ENCODE measurements around the gene BAZ1B. TPM values are rescaled to one million over a fixed set of nuclear protein-coding genes. Genes with fewer than 3 reads are reported as not detected.
A peak's percentile ranks its signal among the peaks of the same experiment; 100 is the strongest.
"Not testable (repeated sequence)": the region's sequence is repeated elsewhere in the genome, so short reads cannot be mapped to it uniquely, and the experiment has no call there.

Gene BAZ1B
- total RNA-seq, 2 donors from 2014 or later, result 79.0 to 132 TPM

DNA sequence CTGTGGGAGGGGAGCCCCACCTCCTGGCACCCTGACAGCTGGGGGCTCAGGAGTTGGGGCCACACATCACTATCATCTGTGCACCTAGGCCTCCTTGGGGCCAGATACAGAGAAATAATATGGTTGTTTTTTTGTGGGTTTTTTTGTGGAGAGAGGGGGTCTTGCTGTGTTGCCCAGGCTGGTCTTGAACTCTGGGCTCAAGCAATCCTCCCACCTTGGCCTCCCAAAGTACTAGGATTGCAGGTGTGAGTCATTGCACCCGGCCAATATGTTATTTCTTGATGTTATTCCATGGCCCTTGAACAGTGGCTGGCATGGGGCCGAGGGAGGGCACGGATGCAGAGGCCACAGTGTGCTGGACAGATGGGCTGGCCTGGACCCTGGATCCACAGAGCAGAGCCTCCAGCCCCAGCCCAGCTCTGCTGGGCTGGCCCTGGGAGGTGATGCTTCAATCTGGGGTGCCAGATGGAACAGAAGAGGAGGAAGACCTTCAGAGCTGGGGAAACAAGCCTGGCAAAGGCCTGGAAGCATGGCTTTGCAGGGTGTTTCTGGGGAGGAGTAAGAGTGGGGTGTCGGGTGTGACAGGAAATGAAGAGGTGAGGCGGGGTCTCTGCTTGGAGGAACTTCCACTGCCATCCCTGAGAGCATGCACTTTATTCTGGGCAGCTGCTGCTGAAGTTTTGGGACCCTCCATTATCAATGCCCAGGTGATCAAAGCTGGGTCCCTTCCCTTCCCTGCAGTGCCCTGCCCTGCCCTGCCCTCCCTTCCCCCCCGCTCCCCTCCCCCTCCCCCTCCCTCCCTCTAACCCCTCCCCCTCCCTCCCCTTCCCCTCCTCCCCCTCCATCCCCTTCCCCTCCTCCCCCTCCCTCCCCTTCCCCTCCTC is 92.2 kb downstream of the BAZ1B start:
- H3K27ac Mint-ChIP-seq, result no peak overlapping the region
- H3K4me1 Mint-ChIP-seq (ENCODE audit: low read depth in 2 of 2), result peaks cover 0 to 2% of the 10 kb centered on the region in 2 donors
- DNase-seq (ENCODE audit: low spot score) (no peak), ATAC-seq (no peak)
- peaks cover 0 to 2% of the 10 kb centered on the region in 2 donors for H3K27me3 Mint-ChIP-seq
- no peaks in the 10 kb centered on the region for H3K36me3 Mint-ChIP-seq
- no peak overlapping the region for H3K4me3 Mint-ChIP-seq
- no peaks in the 10 kb centered on the region for H3K9me3 Mint-ChIP-seq

DNA sequence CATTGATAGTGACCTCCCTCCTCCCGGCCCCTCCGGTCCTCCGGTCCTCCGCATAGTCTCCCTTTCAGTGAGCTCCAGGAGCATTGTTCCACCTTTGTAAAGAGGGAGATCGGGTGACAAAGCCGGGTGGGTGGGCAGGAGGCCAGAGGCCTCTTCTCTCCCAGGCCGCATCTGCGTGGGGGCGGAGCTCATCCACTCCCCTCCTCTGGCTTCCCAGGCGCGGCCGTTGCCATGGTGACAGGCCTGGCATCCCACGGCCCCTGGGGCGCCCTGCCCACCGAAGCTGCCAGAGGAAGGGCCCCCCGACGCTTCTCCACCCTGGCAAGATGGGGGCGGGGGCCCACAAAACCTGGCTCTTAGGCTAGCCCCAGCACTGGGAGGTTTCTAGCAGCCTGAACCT is 92.9 kb downstream of the BAZ1B start:
- ATAC-seq, result no peak
- Mint-ChIP-seq H3K9me3 (no peaks in the 10 kb centered on the region), H3K27ac (no peak overlapping the region)

DNA sequence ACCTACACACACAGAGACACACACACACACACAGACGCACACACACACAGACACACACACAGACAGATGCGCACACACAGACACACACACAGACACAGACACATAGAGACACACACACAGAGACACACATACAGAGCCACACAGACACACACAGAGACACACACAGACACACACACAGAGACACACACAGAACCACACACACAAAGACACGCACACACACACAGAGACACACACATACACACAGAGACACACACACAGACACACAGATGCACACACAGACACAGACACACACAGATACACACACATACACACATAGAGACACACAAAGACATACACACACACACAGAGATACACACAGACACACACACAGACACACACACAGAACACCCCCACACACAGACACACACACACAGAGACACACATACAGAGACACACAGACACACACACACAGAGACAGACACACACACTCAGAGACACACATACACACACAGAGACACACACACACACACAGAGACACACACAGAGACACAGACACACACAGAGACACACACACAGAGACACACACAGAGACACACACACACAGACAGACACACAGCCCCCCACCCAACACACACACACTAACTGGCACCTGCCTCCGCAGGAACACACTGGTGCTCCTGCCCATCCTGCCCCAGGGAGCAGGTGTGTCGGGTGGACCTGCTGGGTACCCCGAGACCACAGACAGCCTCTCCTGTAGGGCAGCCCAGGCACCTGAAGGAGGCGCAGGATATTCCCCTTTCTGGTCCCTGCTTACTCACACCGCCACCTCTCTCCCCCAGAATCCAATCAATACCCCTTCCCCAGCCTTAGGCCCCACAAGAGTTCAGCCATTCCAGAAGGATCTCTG is 93.9 kb downstream of the BAZ1B start:
- peak in 1 of 2 donors; percentile 17 for ATAC-seq

More for the DNA sequence above, 92.9 kb downstream of the BAZ1B start:
- no peaks in the 10 kb centered on the region for H3K27me3 Mint-ChIP-seq
- no peaks in the 10 kb centered on the region for H3K36me3 Mint-ChIP-seq
- no peak for DNase-seq (ENCODE audit: low spot score)
- no peak overlapping the region for H3K4me3 Mint-ChIP-seq
- H3K4me1 Mint-ChIP-seq (ENCODE audit: low read depth in 2 of 2), result no peaks in the 10 kb centered on the region

DNA sequence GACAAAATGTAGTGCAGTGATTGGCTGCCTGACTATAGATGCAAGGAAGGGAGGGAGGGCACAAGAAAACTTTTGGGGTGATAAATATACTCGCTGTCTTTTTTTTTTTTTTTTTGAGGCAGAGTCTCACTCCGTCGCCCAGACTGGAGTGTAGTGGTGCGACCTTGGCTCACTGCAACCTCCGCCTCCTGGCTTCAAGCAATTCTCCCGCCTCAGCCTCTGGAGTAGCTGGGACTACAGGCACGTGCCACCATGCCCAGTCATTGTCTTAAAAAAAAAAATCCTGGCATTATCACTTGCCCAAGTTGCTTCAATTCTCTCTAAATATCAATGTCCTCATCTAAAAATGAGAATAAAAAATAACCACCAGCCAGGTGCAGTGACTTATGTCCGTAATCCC is 96.1 kb downstream of the BAZ1B start:
- H3K27ac Mint-ChIP-seq, result no peak overlapping the region
- H3K27me3 Mint-ChIP-seq, result peaks cover 0 to 2% of the 10 kb centered on the region in 2 donors
- no peak overlapping the region for H3K4me3 Mint-ChIP-seq
- no peaks in the 10 kb centered on the region for H3K4me1 Mint-ChIP-seq (ENCODE audit: low read depth in 2 of 2)
- DNase-seq (ENCODE audit: low spot score), result no peak
- ATAC-seq, result no peak
- H3K36me3 Mint-ChIP-seq, result no peaks in the 10 kb centered on the region
- no peaks in the 10 kb centered on the region for H3K9me3 Mint-ChIP-seq

More for the DNA sequence above, 93.9 kb downstream of the BAZ1B start:
- no peaks in the 10 kb centered on the region for H3K36me3 Mint-ChIP-seq
- no peaks in the 10 kb centered on the region for H3K9me3 Mint-ChIP-seq
- DNase-seq (ENCODE audit: low spot score), result no peak
- H3K27me3 Mint-ChIP-seq, result peaks cover 0 to 2% of the 10 kb centered on the region in 2 donors
- H3K27ac Mint-ChIP-seq, result no peak overlapping the region
- no peaks in the 10 kb centered on the region for H3K4me1 Mint-ChIP-seq (ENCODE audit: low read depth in 2 of 2)
- H3K4me3 Mint-ChIP-seq, result no peak overlapping the region

DNA sequence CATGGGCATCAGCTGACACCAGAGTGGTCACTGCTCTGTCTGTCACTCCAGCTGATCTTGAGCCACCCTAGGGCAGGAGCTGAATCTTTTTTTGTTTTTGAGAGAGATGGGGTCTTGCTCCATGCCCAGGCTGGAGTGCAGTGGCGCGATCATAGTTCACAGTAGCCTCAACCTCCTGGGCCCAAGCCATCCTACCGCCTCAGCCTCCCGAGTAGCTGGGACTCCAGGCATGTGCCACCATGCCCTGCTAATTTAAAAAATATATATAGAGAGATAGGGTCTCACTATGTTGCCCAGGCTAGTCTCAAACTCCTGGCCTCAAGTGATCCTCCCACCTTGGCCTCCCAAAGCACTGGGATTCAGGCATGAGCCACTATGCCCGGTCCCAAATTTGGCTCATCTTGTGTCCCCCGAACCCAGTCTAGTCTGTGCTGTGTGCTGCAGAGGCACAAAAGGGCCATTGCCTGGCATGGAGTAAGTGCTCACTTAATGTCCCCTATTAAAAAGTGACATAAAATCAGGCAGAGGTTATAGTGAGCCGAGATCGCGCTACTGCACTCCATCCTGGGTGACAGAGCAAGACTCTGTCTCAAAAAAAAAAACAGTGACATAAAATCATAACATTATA is 96.6 kb downstream of the BAZ1B start:
- DNase-seq (ENCODE audit: low spot score) (no peak), ATAC-seq (no peak)
- no peaks in the 10 kb centered on the region for H3K9me3 Mint-ChIP-seq
- no peaks in the 10 kb centered on the region for H3K4me1 Mint-ChIP-seq (ENCODE audit: low read depth in 2 of 2)
- no peak overlapping the region for H3K27ac Mint-ChIP-seq
- peaks cover 0 to 2% of the 10 kb centered on the region in 2 donors for H3K27me3 Mint-ChIP-seq
- no peaks in the 10 kb centered on the region for H3K36me3 Mint-ChIP-seq
- no peak overlapping the region for H3K4me3 Mint-ChIP-seq

DNA sequence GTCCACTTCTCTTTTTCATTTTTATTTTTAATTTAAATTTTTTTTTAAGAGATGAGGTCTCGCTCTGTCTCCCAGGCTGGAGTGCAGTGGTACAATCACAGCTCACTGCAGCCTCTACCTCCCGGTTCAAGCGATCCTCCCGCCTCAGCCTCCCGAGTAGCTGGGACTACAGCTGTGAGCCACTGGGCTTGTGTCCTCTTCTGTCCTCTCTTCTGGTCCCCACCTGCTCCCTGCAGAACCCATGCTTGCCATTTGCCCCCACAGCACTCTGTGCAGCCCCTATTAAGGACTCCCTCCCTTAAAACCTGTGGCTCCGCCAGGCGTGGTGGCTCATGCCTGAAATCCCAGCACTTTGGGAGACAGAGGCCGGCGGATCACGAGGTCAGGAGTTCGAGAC is 97.6 kb downstream of the BAZ1B start:
- DNase-seq (ENCODE audit: low spot score) (no peak), ATAC-seq (no peak)
- H3K4me1 Mint-ChIP-seq (ENCODE audit: low read depth in 2 of 2), result no peaks in the 10 kb centered on the region
- H3K4me3 Mint-ChIP-seq, result no peak overlapping the region
- no peaks in the 10 kb centered on the region for H3K36me3 Mint-ChIP-seq
- no peaks in the 10 kb centered on the region for H3K9me3 Mint-ChIP-seq
- peaks cover 0 to 2% of the 10 kb centered on the region in 2 donors for H3K27me3 Mint-ChIP-seq
- no peak overlapping the region for H3K27ac Mint-ChIP-seq

DNA sequence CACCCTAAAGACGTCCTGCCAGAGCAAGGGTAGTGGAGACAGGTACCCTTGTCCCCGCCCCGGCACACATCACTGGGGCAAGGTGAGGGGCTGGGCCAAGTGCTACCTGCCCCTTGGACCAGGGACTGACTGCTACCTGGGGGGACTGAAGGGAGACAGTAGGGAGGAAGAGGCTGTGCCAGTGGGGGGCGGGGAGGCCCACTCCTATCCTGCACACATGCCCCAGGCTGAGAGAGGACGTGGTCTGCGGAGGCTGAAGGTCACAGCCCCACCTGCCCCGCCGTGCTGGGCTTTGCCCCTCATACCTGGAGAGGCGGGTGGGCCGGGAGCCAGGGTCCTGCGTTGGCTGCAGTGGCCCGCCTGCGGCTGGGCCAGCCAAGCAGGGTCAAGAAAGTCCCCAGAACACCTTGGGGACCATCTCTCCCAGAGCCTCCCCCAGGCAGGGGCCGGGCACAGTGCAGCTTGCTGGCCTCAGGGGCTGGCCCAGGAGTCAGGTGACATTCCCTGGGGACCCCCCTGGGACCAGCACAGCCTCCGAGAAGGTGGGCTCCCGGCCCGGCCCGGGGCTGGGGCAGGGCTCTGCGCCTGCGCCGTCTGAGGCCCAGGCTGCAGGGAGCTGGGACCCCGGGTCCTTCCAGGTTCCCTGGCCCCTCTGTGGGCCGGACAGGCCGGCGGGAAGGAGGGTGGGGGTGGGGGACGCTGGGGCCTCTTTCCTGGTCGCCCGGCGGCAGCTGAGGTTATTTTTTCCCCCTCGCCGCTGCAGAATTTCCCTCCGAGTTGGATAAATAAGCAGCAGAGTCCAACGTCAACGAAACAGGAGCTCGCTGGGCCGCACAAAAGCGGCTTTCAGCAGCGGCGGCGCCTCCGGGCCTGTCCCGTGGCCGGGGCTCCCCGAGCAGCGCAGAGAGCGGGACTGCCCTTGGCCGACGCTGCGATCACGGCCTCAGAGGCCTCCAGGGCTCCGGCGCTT is 98.3 kb downstream of the BAZ1B start:
- ATAC-seq, result peak; percentile 22 to 33
- Mint-ChIP-seq H3K27ac (no peak overlapping the region), H3K36me3 (no peaks in the 10 kb centered on the region), H3K27me3 (peaks cover 0 to 2% of the 10 kb centered on the region in 2 donors), H3K9me3 (no peaks in the 10 kb centered on the region), H3K4me3 (no peak overlapping the region), H3K4me1 (ENCODE audit: low read depth in 2 of 2) (no peaks in the 10 kb centered on the region)
- DNase-seq (ENCODE audit: low spot score), result no peak

DNA sequence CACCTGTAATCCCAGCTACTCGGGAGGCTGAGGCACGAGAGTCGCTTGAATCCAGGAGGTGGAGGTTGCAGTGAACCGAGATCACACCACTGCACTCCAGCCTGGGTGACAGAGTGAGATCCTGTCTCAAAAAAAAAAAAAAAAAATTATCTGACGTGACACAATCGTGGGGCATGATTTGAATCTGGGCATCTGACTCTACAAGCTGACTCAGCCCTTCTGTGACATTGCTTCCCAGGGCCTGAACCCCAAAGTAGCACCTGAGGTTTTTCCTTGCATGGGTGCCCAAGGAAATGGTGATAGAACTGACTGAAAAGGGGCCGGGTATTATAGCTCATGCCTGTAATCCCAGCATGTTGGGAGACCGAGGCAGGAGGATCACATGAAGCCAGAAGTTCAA is 101.5 kb downstream of the BAZ1B start:
- ATAC-seq; H3K4me3 Mint-ChIP-seq; H3K9me3 Mint-ChIP-seq; H3K27me3 Mint-ChIP-seq; H3K27ac Mint-ChIP-seq; H3K4me1 Mint-ChIP-seq (ENCODE audit: low read depth in 2 of 2); H3K36me3 Mint-ChIP-seq; DNase-seq (ENCODE audit: low spot score): not testable (repeated sequence)

DNA sequence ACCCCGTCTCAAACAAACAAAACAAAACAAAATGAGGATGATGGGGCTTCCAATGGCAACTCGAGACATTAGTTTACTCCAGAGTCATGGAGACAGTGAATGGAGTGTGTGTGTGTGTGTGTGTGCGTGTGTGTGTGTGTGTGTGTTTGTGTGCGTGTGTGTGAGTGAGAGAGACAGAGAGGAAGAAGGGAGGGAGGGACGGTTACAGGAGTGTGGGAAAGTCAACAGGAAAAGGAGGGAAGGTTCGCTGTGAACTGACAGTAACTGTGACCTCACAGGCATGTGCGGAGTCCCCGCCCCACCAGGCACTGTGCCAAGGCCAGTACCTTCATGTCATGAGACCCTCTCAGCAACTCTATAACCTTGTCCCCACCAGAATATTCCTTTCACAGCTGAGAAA is 102.1 kb downstream of the BAZ1B start:
- ATAC-seq; DNase-seq (ENCODE audit: low spot score); H3K36me3 Mint-ChIP-seq; H3K4me3 Mint-ChIP-seq; H3K27me3 Mint-ChIP-seq; H3K9me3 Mint-ChIP-seq; H3K4me1 Mint-ChIP-seq (ENCODE audit: low read depth in 2 of 2); H3K27ac Mint-ChIP-seq: not testable (repeated sequence)

DNA sequence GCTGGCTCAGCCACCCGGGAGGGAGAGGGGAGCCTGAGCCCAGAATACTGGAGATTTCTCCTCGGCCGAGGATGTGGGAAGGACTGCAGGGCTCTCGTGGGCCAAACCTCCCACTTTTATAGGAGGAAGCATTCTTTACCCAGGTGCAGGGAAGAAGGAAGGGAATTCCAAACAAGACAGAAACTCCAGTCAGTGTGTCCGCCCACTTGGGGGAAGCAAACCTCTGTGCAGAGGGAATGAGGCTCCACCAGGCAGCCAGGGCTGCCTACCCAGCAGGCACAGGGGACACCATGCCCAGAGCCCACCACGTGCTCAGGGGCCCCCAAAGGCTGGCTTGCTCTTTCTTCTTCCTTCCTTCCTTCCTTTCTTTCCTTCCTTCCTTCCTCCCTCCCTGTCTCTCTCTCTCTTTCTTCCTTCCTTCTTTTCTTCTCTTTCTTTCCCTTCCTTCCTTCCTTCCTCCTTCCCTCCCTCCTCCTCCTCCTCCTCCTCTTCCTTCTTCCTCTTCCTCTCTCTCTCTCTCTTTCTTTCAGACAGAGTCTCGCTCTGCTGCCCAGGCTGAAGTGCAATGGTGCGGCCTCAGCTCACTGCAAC is 103.9 kb downstream of the BAZ1B start:
- Mint-ChIP-seq H3K27ac (no peak overlapping the region), H3K36me3 (no peaks in the 10 kb centered on the region), H3K9me3 (no peaks in the 10 kb centered on the region), H3K4me1 (ENCODE audit: low read depth in 2 of 2) (no peaks in the 10 kb centered on the region), H3K4me3 (no peak overlapping the region), H3K27me3 (no peaks in the 10 kb centered on the region)
- DNase-seq (ENCODE audit: low spot score) (no peak), ATAC-seq (no peak)

DNA sequence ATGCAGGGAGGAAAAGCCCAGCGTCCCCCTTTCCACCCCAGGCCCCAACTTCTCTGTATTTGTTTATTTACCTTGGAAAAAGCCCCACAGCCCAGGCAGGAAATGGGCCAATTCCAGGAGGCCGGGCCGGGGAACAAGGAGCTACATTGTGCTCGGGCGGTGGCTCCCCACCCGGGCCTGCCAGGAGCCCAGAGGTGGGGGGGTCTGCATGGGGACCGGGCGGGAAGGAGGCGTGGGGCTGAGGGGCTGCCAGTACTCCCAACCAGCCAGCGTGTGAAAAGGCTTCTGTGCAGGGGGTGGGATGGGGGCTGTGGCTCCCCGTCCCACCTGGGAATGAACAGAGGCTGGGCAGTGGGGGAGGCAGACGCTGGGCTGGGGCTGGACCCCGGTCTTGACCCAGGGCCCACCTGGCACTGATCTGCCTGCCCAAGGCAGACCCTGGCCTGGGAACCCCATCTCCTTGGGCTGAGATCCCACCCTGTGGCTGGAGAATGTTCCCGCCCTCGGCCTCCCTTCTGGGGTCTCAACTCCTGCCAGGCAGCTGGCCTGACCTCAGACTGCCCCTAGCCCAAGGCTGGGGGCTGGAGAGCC is 111.5 kb downstream of the BAZ1B start:
- not testable (repeated sequence) for H3K4me1 Mint-ChIP-seq (ENCODE audit: low read depth in 2 of 2); DNase-seq (ENCODE audit: low spot score); H3K36me3 Mint-ChIP-seq; H3K27me3 Mint-ChIP-seq; H3K4me3 Mint-ChIP-seq; H3K27ac Mint-ChIP-seq; H3K9me3 Mint-ChIP-seq
- ATAC-seq, result peak in 1 of 2 donors; percentile 55

DNA sequence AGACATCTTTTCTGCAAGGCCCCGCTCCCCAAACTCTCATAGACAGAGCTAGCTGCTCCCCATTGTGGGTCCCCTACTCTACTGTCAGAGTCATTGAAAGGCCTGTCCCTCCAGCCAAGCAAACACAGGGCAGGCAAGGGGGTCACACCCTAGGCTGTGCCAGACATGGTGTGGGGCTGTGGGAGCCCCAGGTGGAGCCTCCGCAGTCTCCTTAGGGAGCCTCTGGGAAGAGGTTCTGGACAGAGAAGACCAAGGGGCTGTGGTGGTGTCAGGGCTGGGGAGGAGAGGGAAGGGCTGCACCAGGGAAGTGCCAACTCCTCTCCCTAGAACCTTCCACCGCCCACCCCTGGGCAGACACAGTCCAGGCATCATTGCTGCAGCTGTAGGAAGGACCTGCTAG is 117.2 kb downstream of the BAZ1B start:
- H3K27ac Mint-ChIP-seq; H3K4me1 Mint-ChIP-seq (ENCODE audit: low read depth in 2 of 2); H3K4me3 Mint-ChIP-seq; H3K9me3 Mint-ChIP-seq; H3K27me3 Mint-ChIP-seq; DNase-seq (ENCODE audit: low spot score); H3K36me3 Mint-ChIP-seq: not testable (repeated sequence)
- peak; percentile 41 to 56 for ATAC-seq
